Measurements from ENCODE around the gene CFL1. TPM values are rescaled to one million over a fixed set of nuclear protein-coding genes. Genes with fewer than 3 reads are reported as not detected.

Gene CFL1
- total and polyA plus RNA-seq, 10 of the 15 experiments (the other 5 are each of a cell fraction or from before 2014, with no cell fraction given) = 164 to 2,994 (median 1,500) TPM

DNA sequence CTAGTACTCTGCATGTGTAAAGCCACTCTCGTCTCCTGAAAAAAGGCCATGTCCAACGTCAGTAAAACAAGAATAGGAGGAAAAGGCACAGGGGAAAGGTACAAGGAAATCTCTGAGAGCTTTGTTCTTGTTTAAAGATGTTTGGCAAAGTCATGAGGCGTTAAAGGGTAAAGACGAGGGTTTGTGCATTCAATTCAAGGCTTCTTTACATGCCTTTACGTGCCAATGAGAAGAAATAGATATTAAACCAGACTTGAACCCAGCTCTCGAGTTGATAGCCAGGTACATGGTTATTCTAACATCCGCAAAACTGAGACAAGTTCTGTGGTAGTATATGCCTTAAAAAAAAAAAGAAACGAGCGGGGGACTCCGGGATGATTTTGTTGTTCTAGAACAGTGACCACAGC lies 704 bp upstream of the CFL1 start:
- Histone ChIP-seq H3K36me3 (ENCODE audit: control insufficient read depth in 2 of 2, insufficient read depth in 2 of 2, low read length in 1 of 2) (peaks cover 29 to 36% of the 10 kb centered on the region in 2 experiments; a peak in 3 of 4 replicates), H3K27me3 (replicated peaks in 1 of 2; ENCODE audit: control insufficient read depth in 2 of 2, insufficient read depth in 2 of 2, low read length in 1 of 2) (no peaks in the 10 kb centered on the region), H3K27ac (ENCODE audit: control insufficient read depth, insufficient read depth) (peak overlapping the region; percentile 100), H3K4me3 (peak overlapping the region; percentile 76), H3K9ac (ENCODE audit: control insufficient read depth, insufficient read depth, low read length) (peak overlapping the region; percentile 97), H3K9me3 (replicated peaks; ENCODE audit: control insufficient read depth, insufficient read depth, low read length) (no peaks in the 10 kb centered on the region), H3K4me1 (ENCODE audit: control insufficient read depth, insufficient read depth, low read length) (peaks cover 25% of the 10 kb centered on the region), H3K79me2 (ENCODE audit: control insufficient read depth, insufficient read depth, low read length) (peaks cover 66% of the 10 kb centered on the region), H2AFZ (ENCODE audit: control insufficient read depth, low read depth, low read length) (peak overlapping the region; percentile 78), H3K4me2 (ENCODE audit: control insufficient read depth, insufficient read depth) (peak overlapping the region; percentile 99), H4K20me1 (ENCODE audit: control insufficient read depth, insufficient read depth) (peaks cover 19% of the 10 kb centered on the region)
- ChIA-PET POLR2A (interaction anchor here (0.6 to 5.6 kb wide), 21 partner anchors 10 to 277 kb away, joined by 3 to 155 read pairs (median 5); partner anchors contain the start of genes BANF1, CCDC85B, EFEMP2 and EIF1AD), CTCF (interaction anchor here (0.8 to 5.7 kb wide), 13 partner anchors 12 to 220 kb away, joined by 3 to 146 read pairs (median 4); partner anchors contain the start of genes CCDC85B, EFEMP2, FIBP and KAT5), RAD21 (ENCODE audit: unreplicated experiment) (interaction anchor here (1.3 to 5.0 kb wide), 6 partner anchors 13 to 277 kb away, joined by 3 to 76 read pairs (median 4); partner anchors contain the start of genes CCDC85B, FIBP and KAT5), SMC1A (ENCODE audit: uncharacterized antibody, unreplicated experiment) (interaction anchor here (1.4 to 4.3 kb wide), 6 partner anchors 12 to 205 kb away, joined by 3 to 52 read pairs (median 10); partner anchors contain the start of genes CCDC85B, FIBP and KAT5)
- intact Hi-C loops (cut with micrococcal nuclease; ENCODE audit: unreplicated experiment) (loop anchor here (1.0 to 5.0 kb wide), 4 partner anchors 30 to 195 kb away; partner anchors contain the start of genes BANF1, EIF1AD, FIBP and SF3B2), in situ Hi-C loops (cut with MboI) (loop anchor here (25.0 kb wide), 1 partner anchor 1621 kb away; the partner anchor contains the start of genes DNAJC4, FKBP2, NUDT22 and PPP1R14B)
- TF ChIP-seq HDAC6 (IDR thresholded peaks at IDR 0.05; ENCODE audit: unreplicated experiment) (no peak), ETV6 (conservative IDR thresholded peaks at IDR 0.05 in 1 of 2, IDR thresholded peaks at IDR 0.05 in 1 of 2; ENCODE audit: borderline replicate concordance in 1 of 2, low read depth in 1 of 2) (0 out of 4 replicates have a peak, but pooled peaks of 1 of the 2 experiments have one; percentile 5), FOXM1 (IDR thresholded peaks at IDR 0.05; ENCODE audit: low read depth, low read length) (no peak)
- ATAC-seq (no peak), FAIRE-seq (no peak), DNase-seq (ENCODE audit: low read depth, low spot score) (no peak)
- no TSS peak for BruUV-seq (replicated peaks)
- WGBS (ENCODE audit: insufficient coverage, insufficient replicate concordance, low lambda C conversion rate, missing lambda C conversion rate) = 1% methylated on average over 10 of the region's 10 CpGs

DNA sequence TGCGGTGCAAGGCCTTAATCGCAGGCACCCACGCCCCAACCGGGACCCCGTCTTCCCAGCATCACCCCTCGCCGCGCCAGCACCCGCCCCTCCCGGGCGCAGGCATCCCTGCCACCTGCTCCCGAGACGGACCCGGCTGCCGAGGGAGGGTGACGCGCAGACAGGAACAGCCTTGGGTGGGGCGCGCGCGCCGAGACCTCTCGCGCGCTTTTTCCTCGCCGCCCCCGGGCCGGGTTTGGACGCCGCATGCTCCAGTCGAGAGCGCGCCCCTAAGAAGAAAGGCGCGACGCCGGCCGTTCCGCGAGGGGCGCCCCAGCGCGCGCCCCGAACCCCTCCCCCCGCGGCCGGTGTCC lies 504 bp downstream of the CFL1 start:
- in situ Hi-C loops (cut with MboI) = loop anchor here (25.0 kb wide), 1 partner anchor 1620 kb away; the partner anchor contains the start of genes DNAJC4, FKBP2, NUDT22 and PPP1R14B
- no TSS peak for BruUV-seq (replicated peaks)
- DNase-seq (ENCODE audit: low read depth, low spot score) (no peak), FAIRE-seq (no peak), ATAC-seq (no peak)
- Histone ChIP-seq H3K4me2 (ENCODE audit: control insufficient read depth, insufficient read depth) (peak overlapping the region; percentile 94), H3K36me3 (ENCODE audit: control insufficient read depth in 2 of 2, insufficient read depth in 2 of 2, low read length in 1 of 2) (peaks cover 28 to 36% of the 10 kb centered on the region in 2 experiments; a peak in 3 of 4 replicates), H3K9me3 (replicated peaks; ENCODE audit: control insufficient read depth, insufficient read depth, low read length) (no peaks in the 10 kb centered on the region; the same call in 2 of the 3 replicates), H3K9ac (ENCODE audit: control insufficient read depth, insufficient read depth, low read length) (peak overlapping the region; percentile 92), H3K27ac (ENCODE audit: control insufficient read depth, insufficient read depth) (peak overlapping the region; percentile 100), H2AFZ (ENCODE audit: control insufficient read depth, low read depth, low read length) (no peak overlapping the region), H4K20me1 (ENCODE audit: control insufficient read depth, insufficient read depth) (peaks cover 24% of the 10 kb centered on the region), H3K4me3 (peak overlapping the region; percentile 93), H3K27me3 (replicated peaks in 1 of 2; ENCODE audit: control insufficient read depth in 2 of 2, insufficient read depth in 2 of 2, low read length in 1 of 2) (no peaks in the 10 kb centered on the region), H3K79me2 (ENCODE audit: control insufficient read depth, insufficient read depth, low read length) (peaks cover 65% of the 10 kb centered on the region), H3K4me1 (ENCODE audit: control insufficient read depth, insufficient read depth, low read length) (peaks cover 21% of the 10 kb centered on the region)
- ChIA-PET RAD21 (ENCODE audit: unreplicated experiment) (interaction anchor here (5.0 kb wide), 1 partner anchor 33 kb away, joined by 76 read pairs; the partner anchor contains the start of genes CCDC85B and FIBP), POLR2A (interaction anchor here (0.7 to 5.6 kb wide), 4 partner anchors 25 to 455 kb away, joined by 3 to 155 read pairs (median 10); partner anchors contain the start of genes CCDC85B, FIBP, RNASEH2C and SNX32), SMC1A (ENCODE audit: uncharacterized antibody, unreplicated experiment) (interaction anchor here (2.8 to 4.3 kb wide), 2 partner anchors 16 to 32 kb away, joined by 13 to 52 read pairs; partner anchors contain the start of genes CCDC85B and FIBP), CTCF (interaction anchor here (5.7 kb wide), 1 partner anchor 31 kb away, joined by 146 read pairs; the partner anchor contains the start of genes CCDC85B and FIBP)
- intact Hi-C loops (cut with micrococcal nuclease; ENCODE audit: unreplicated experiment) = loop anchor here (5.0 kb wide), 1 partner anchor 195 kb away; the partner anchor contains the start of gene SF3B2
- 4% methylated on average over 20 of the region's 49 CpGs for WGBS (ENCODE audit: insufficient coverage, insufficient replicate concordance, low lambda C conversion rate, missing lambda C conversion rate)
- TF ChIP-seq BMI1 (IDR thresholded peaks at IDR 0.05; ENCODE audit: borderline replicate concordance) (no peak), ZNF622 (IDR thresholded peaks at IDR 0.05) (no peak), EP300 (IDR thresholded peaks at IDR 0.05; ENCODE audit: borderline replicate concordance in 1 of 2, control insufficient read depth in 1 of 2, low read depth in 2 of 2, low read length in 2 of 2) (no peak), EGR1 (IDR thresholded peaks at IDR 0.05; ENCODE audit: borderline replicate concordance in 1 of 2, low read depth in 2 of 2, low read length in 2 of 2) (peak in 1 of 2 experiments; percentile 45; a peak in 1 of 3 replicates), IKZF1 (conservative IDR thresholded peaks at IDR 0.05) (no peak), MAX (IDR thresholded peaks at IDR 0.05; ENCODE audit: low read depth, low read length) (no peak)
- TF ChIP-seq, protein P1, sequence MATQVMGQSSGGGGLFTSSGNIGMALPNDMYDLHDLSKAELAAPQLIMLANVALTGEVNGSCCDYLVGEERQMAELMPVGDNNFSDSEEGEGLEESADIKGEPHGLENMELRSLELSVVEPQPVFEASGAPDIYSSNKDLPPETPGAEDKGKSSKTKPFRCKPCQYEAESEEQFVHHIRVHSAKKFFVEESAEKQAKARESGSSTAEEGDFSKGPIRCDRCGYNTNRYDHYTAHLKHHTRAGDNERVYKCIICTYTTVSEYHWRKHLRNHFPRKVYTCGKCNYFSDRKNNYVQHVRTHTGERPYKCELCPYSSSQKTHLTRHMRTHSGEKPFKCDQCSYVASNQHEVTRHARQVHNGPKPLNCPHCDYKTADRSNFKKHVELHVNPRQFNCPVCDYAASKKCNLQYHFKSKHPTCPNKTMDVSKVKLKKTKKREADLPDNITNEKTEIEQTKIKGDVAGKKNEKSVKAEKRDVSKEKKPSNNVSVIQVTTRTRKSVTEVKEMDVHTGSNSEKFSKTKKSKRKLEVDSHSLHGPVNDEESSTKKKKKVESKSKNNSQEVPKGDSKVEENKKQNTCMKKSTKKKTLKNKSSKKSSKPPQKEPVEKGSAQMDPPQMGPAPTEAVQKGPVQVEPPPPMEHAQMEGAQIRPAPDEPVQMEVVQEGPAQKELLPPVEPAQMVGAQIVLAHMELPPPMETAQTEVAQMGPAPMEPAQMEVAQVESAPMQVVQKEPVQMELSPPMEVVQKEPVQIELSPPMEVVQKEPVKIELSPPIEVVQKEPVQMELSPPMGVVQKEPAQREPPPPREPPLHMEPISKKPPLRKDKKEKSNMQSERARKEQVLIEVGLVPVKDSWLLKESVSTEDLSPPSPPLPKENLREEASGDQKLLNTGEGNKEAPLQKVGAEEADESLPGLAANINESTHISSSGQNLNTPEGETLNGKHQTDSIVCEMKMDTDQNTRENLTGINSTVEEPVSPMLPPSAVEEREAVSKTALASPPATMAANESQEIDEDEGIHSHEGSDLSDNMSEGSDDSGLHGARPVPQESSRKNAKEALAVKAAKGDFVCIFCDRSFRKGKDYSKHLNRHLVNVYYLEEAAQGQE (IDR thresholded peaks at IDR 0.05; ENCODE audit: low read depth, low read length) = no peak

All from GM12878 (cell line).